ENCODE results near the gene USP49.

USP49 gene

GRCh38 chr6:41757931-41758640 lies 137.1 kb downstream of the USP49 start:
- DNase-seq (ENCODE audit: low read depth in 2 of 2), result no peak

- no peak for DNase-seq (ENCODE audit: low read depth in 2 of 2)
These were observed 137.9 kb downstream of the USP49 start for GRCh38 chr6:41757271-41757670.

DNA sequence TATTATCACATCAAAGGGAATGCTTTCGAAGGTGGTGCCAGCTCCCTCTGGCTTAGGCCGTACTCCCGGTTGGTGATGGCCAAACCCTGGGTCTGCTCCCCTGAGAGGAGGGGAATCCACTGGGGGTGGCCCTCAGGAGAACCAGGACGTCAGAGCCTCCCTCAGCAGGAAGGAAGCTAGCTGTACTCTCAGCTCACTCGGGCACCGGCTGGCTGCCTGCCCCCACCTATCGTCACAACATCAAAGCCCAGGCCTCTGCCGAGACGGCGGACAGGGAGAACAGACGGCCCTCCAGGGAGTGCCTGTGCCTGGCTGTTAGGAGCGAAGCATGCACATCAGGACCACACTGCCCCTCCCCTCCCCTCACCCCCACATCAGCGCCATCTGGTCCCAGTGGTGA lies 138.8 kb downstream of the USP49 start:
- DNase-seq (ENCODE audit: low read depth in 2 of 2), result no peak

DNA sequence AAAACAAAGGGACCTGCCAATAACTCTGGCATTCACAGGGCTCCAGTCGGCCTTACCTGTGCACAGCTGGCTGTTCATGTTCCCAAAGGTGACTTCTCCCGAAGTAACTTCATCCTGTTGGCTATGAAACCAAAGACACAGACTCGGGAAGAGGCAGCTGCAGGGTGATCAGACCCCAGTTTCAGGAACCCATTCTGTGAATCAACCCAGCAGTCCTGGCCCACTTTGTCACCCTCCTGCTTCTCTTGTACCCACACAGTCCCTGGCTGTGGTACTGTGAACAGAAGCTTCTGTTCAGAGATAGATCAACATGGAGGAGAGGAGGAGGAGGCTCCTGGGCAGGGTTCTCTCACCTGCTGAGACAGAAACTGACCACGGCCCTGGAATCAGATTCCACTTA lies 139.3 kb downstream of the USP49 start:
- no peak for DNase-seq (ENCODE audit: low read depth in 2 of 2)

- DNase-seq (ENCODE audit: low read depth in 2 of 2), result no peak
These were observed 144.8 kb downstream of the USP49 start for GRCh38 chr6:41750374-41750773.

DNA sequence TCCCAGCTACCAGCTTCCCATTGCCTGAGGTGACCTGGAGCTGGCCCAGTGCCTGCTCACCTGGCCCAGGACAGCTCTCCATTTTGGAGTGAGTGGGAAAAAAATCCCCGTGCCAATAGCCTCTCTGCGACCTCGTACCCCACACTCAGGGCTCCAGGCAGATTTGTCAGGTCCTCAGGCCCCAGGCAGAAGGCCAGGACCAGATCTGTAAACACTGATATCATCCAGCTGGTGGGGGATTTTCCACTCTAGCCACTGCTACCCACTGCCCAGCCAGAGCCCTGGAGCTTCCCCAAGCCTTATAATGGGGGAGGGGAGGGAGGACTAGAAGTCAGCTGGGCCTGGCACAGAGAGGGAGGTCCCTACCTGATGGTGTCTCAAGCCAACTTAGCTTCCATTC lies 146.6 kb downstream of the USP49 start:
- no peak for DNase-seq (ENCODE audit: low read depth in 2 of 2)

GRCh38 chr6:41748102-41748477 lies 147.1 kb downstream of the USP49 start:
- DNase-seq (ENCODE audit: low read depth in 2 of 2), result no peak

DNA sequence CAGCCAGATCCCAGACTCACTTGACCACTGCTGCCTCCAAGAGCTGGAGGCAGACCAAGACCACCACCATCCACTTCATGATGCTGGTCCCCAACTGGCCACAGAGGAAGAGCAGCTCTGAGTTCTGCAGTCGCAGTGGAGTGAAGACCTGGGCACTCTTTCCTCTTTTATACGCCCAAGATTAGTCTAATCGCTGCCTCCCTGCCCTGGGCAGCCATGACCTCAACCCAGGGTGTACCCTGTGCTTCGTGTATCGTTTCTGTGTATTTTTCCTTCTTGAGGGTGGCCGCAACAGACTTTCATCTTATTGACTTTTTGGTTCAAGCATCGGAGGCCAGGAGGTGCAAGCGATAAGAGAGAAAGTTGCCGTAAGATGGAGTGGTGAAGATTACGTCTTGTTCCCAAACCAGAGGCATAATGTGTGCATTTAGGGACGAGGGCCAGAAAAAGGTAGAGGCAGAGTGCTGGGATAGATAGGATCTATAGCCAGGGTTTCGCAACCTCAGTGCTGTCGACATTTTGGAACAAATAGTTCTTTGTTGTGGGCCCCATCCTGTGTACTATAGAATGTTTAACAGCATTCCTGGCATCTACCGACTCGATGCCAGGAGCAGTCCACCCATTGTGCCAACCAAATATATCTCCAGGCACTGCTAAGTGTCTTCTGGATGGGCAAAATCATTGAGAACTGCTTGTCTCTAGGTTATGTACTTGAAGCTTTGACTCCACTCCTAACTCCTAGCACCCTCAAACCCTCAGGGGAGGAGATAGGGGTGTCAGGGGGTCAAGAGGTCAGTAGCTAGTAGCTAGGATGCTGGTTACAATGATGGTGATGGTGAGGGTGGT lies 147.7 kb downstream of the USP49 start, which contains the start of gene PGC:
Gene PGC, minus strand, starts transcription at position 142 of the 846 bp plus-strand sequence. Its CDS starts 63 bp downstream, at position 79.
- DNase-seq (ENCODE audit: low read depth in 2 of 2), result no peak

DNA sequence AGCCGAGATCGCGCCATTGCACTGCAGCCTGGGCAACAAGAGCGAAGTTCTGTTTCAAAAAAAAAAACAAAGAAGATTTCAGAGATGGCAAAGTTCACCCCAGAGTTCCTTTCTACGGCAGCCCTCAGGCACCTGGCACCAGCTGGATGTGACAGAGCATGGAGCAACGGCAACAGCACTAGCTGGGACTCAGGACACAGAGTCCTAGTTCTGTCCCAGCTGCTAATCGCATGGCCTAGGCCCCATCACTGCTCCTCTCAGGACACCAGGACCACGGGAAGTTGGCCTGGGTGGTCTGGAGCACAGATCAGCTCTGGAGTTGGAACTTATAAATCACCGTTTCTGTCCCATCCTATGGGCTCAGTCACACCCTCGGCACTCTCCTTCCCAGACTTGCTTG lies 149.1 kb downstream of the USP49 start:
- DNase-seq (ENCODE audit: low read depth in 2 of 2), result no peak

- DNase-seq (ENCODE audit: low read depth in 2 of 2), result no peak
These were observed 150.9 kb downstream of the USP49 start for GRCh38 chr6:41744236-41744787.

DNA sequence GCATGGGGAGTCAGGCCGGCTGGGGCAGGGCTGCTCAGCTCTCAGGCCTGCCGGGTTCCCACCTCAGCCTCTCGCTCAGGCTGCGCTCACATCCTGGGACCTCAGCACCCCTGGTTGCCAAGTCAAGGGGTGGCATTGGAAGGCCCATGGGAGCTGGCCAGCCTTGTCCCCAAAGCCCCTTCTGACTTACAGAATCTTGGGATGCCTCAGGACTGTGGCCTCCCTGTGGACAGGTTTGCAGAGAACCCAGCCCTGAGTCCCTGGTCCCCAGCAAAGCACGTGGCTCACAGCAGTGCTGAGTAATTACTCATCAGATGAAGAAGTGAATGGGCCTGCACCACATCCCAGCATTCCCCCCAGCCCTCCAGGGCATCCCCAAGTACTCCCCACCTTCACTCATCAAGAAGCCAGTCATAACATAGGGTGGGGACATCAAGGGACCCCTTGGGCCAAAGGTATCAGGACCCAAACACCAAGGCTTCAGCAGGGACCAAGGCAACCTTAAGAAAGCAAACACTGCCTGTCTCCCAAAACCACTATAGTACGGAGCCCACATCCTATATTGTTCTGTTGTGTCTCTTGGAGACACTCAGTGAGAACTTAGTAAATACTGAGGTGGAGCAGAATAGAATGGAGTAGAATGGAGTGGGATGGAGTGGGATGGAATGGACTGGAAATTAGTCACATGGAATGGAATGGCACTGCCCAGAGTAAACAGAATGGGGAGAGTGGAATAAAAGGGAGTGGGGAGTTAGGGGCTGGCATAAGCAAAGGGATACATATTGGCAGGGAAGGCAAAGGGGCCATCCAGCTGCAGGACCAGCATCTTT lies 151.6 kb downstream of the USP49 start:
- no peak for DNase-seq (ENCODE audit: low read depth in 2 of 2)

GRCh38 chr6:41741625-41742490 lies 153.3 kb downstream of the USP49 start:
- DNase-seq (ENCODE audit: low read depth in 2 of 2), result no peak

- no peak for DNase-seq (ENCODE audit: low read depth in 2 of 2)
These were observed 154.6 kb downstream of the USP49 start for GRCh38 chr6:41740366-41741162.

All from stimulated activated CD4-positive, alpha-beta T cell treated with anti-CD3 and anti-CD28 coated beads, Interleukin-15, amount 100 ng/mL, for 48 hours (primary cell).